Spleen (tissue), 11 donors: Measurements from ENCODE around the gene DEK. TPM values are rescaled to one million over a fixed set of nuclear protein-coding genes. Genes with fewer than 3 reads are reported as not detected.

Experiments used
- DNase-seq: peaks from one replicate; pipeline ENCODE4 v3.0.0-alpha.2; 2020
- H3K27ac ChIP-seq, 8 donors: fragments of 200-600 bp; sonication (generic) in 7 of 8; 1 replicate in 4 of 8; 2 replicates in 4 of 8; pipeline versions ENCODE4 v1.5.0 to v1.8.0; 2016 to 2021; ENCODE audit warnings: inconsistent platforms in 4 of 8, mild to moderate bottlenecking in 4 of 8, moderate library complexity in 1 of 8
- H3K27me3 ChIP-seq, 7 donors: fragments of 200-600 bp; sonication (generic) in 6 of 7; replicated peaks in 1 of 7; 1 replicate in 4 of 7; 2 replicates in 3 of 7; pipeline versions ENCODE4 v1.5.0 to v1.8.0; 2016 to 2021; ENCODE audit warnings: inconsistent platforms in 3 of 7, mild to moderate bottlenecking in 1 of 7
- H3K36me3 ChIP-seq, 6 donors: fragments of 200-600 bp; sonication (generic) in 5 of 6; 1 replicate in 4 of 6; 2 replicates in 2 of 6; pipeline versions ENCODE4 v1.5.0 to v1.8.0; 2016 to 2021; ENCODE audit warnings: inconsistent platforms in 2 of 6
- H3K4me1 ChIP-seq, 6 donors: fragments of 200-600 bp; sonication (generic) in 5 of 6; 1 replicate in 3 of 6; 2 replicates in 3 of 6; pipeline versions ENCODE4 v1.5.0 to v1.8.0; 2016 to 2021; ENCODE audit warnings: inconsistent platforms in 3 of 6
- H3K4me3 ChIP-seq, 8 donors: fragments of 200-600 bp; sonication (generic) in 7 of 8; 1 replicate in 4 of 8; 2 replicates in 4 of 8; pipeline versions ENCODE4 v1.5.0 to v1.8.0; 2016 to 2021; ENCODE audit warnings: inconsistent platforms in 4 of 8, mild to moderate bottlenecking in 4 of 8, moderate library complexity in 2 of 8
- H3K9me3 ChIP-seq, 8 donors: fragments of 200-600 bp; sonication (generic) in 7 of 8; 1 replicate in 4 of 8; 2 replicates in 4 of 8; pipeline versions ENCODE4 v1.5.0 to v1.8.0; 2016 to 2021; ENCODE audit warnings: inconsistent platforms in 4 of 8
- POLR2A ChIP-seq, 3 donors: fragments of 450-650 bp; IDR thresholded peaks; one replicate each; pipeline ENCODE4 v1.5.1; 2017; ENCODE audit warnings: antibody characterized with exemption in 3 of 3, mild to moderate bottlenecking in 1 of 3
- POLR2AphosphoS5 ChIP-seq, 3 donors: sonication (generic); formaldehyde crosslinking; IDR thresholded peaks; one replicate each; pipeline ENCODE4 v1.5.1; 2017; ENCODE audit warnings: antibody characterized with exemption in 3 of 3
- WGBS, 5 donors: extraction: QIAGEN DNeasy Blood & Tissue Kit in 3 of 5; methylation state at CpG; one replicate each; pipeline versions ENCODE4 v1.1.5 to v1.1.7; 2013 to 2018; 5-methylcytosine and 5-hydroxymethylcytosine counted together
- intact Hi-C: fragments of 100-400 bp; cut with DNase I; formaldehyde crosslinking; loops from one replicate; pipeline ENCODE4 v1.15.0; 2023; ENCODE audit warnings: low total_unique reads
- polyA plus RNA-seq, 3 donors: library from polyadenylated mRNA; stranded (reverse); fragments of 200-250 nt; gene quantifications; one replicate each; pipeline ENCODE4 v1.2.1, GENCODE V29; 2013
- total RNA-seq, 7 donors: library from RNA; depleted of rRNA in 3 of 7; stranded (reverse); fragments of >200 nt in 3 of 7; fragmentation: NEBNext Ultra II Directional in 4 of 7; extraction: Animal tissue kit (Norgen Biotek cat#: 25700) in 4 of 7; gene quantifications; one replicate each; pipeline versions ENCODE4 v1.1.0 to v1.2.1, GENCODE V29; 2016 to 2021
- TF ChIP-seq, protein P1 (sequence below), 11 experiments: fragments of 200-600 bp in 7 of 11; fragments of 450-650 bp in 4 of 11; sonication (generic) in 4 of 11; IDR thresholded peaks in 8 of 11; conservative IDR thresholded peaks in 3 of 11; 1 replicate in 7 of 11; 2 replicates in 4 of 11; pipeline versions ENCODE4 v1.4.0 to v1.8.0; 2016 to 2021; ENCODE audit warnings: antibody characterized with exemption in 11 of 11, inconsistent platforms in 4 of 11, mild to moderate bottlenecking in 1 of 11
- donor health status: healthy with polysubstance abuse.
- donor health status: DM: no; HTN: no; CAD: no; lungs with moderate emphysema.
- donor health status: DM: no; HTN: no; CAD: no.
- donor health status: Bipolar disorder and iron deficiency.
- donor health status: healthy.
- donor health status: DM: no; HTN: no; CAD: no.
- donor health status: DM: yes; HTN: yes; CAD: no.

The DEK gene
- total and polyA plus RNA-seq, 10 donors, result 27.4 to 133 (median 73.9) TPM

DNA sequence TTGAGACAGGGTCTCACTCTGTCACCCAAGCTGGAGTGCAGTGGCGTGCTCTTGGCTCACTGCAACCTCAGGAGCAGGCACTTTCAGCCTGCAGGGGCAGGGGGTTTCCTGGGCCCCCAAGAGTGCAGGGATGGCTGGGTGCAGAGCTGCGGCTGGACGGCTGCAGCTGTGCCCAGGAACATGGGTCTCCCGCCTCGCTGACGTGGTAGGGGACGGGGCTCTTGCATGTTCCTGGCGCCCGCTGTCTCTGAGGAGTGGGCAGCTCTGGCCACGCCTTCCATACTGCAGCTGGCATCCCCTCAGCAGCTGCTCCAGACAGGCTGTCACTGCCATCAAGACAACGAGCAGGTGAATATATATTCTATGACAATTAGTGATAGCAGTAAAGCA, 2.2 kb upstream of the DEK start:
- intact Hi-C loops, result no loop called here
- peaks cover 0 to 5% (median 0%) of the 10 kb centered on the region in 8 donors for H3K9me3 ChIP-seq
- peaks cover 0 to 2% (median 0%) of the 10 kb centered on the region in 6 donors for H3K36me3 ChIP-seq
- no peak overlapping the region for H3K4me3 ChIP-seq
- H3K4me1 ChIP-seq, result peaks cover 12 to 41% (median 23%) of the 10 kb centered on the region in 6 donors
- TF ChIP-seq POLR2AphosphoS5 (IDR thresholded peaks at IDR 0.05) (no peak), POLR2A (IDR thresholded peaks at IDR 0.05) (no peak)
- TF ChIP-seq, protein P1, sequence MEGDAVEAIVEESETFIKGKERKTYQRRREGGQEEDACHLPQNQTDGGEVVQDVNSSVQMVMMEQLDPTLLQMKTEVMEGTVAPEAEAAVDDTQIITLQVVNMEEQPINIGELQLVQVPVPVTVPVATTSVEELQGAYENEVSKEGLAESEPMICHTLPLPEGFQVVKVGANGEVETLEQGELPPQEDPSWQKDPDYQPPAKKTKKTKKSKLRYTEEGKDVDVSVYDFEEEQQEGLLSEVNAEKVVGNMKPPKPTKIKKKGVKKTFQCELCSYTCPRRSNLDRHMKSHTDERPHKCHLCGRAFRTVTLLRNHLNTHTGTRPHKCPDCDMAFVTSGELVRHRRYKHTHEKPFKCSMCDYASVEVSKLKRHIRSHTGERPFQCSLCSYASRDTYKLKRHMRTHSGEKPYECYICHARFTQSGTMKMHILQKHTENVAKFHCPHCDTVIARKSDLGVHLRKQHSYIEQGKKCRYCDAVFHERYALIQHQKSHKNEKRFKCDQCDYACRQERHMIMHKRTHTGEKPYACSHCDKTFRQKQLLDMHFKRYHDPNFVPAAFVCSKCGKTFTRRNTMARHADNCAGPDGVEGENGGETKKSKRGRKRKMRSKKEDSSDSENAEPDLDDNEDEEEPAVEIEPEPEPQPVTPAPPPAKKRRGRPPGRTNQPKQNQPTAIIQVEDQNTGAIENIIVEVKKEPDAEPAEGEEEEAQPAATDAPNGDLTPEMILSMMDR (IDR thresholded peaks at IDR 0.05 in 8 of 11, conservative IDR thresholded peaks at IDR 0.05 in 3 of 11), result no peak
- H3K27me3 ChIP-seq, result no peaks in the 10 kb centered on the region
- 67 to 97% (median 90%) methylated on average over 3 to 11 of the region's 11 CpGs for WGBS, 5 donors
- no peak overlapping the region for H3K27ac ChIP-seq
- DNase-seq, result peak; percentile 74

DNA sequence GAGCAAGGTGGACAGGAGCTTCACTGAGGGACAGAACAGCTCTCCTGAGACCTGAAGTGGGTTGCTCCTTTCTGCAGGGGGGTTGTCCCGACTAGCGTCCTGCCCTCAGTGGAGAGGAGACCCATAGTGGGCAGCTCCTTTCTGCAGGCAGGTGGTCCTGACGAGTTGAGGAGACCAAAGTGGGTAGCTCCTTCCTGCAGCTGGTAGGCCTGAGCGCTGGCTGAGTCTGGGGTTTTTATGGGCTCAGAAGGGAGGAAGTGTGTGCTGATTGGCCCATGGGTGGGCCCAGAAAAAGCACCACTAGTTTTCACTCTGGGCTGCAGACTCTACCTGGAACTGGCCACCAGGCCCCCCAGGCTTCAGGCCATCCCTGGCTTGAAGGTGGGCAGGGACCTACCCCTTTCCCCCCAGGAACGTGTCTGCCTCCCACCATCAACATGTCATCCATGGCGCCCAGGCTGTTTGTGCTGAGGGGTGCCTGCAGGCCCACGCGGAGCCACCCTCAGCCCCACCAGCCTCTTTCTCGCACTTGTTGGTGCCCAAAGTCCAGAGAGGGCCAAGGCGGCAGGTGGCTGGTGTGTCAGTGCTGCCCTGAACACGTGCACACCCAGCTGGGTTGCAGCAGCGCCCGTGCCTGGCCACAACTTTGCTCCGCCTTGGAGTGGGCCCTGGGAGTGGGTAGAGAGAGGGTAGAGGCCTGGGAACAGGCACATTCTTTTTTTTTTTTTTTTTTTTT, 1.6 kb upstream of the DEK start:
- TF ChIP-seq, protein P1 (IDR thresholded peaks at IDR 0.05 in 8 of 11, conservative IDR thresholded peaks at IDR 0.05 in 3 of 11), result no peak
- Histone ChIP-seq H3K27me3 (no peaks in the 10 kb centered on the region), H3K4me3 (no peak overlapping the region), H3K27ac (no peak overlapping the region), H3K4me1 (peaks cover 18 to 46% (median 29%) of the 10 kb centered on the region in 6 donors), H3K9me3 (peaks cover 0 to 5% (median 0%) of the 10 kb centered on the region in 8 donors), H3K36me3 (peaks cover 0 to 8% (median 0%) of the 10 kb centered on the region in 6 donors)
- WGBS, 5 donors, result 94 to 97% (median 97%) methylated on average over 12 to 14 of the region's 14 CpGs
- intact Hi-C loops, result no loop called here
- peak; percentile 81 for DNase-seq

DNA sequence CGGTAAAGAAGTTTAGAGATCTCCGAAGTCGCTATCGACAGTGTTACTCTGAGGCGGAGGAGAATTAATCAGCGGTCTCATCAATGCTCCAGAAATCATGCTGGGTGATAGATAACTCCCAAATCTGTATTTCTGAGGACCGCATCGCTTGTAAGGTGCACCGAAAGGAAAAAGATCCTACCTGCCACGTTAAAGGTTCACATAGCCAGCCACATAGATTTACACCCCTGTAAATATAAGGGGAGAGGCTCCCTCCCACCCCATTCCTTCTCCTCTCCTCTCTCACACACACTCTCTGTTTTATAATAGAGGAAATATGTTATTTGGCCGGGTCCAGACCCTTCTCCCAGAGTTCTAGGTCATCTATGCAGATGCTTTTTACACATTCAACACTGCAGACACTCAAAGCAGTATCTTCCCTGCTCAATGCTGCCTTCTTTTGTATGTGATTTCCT, 620 bp upstream of the DEK start:
- Histone ChIP-seq H3K27me3 (no peaks in the 10 kb centered on the region), H3K9me3 (peaks cover 0 to 5% (median 0%) of the 10 kb centered on the region in 8 donors), H3K36me3 (peaks cover 0 to 12% (median 0%) of the 10 kb centered on the region in 6 donors), H3K4me3 (peak overlapping the region; percentile 74 to 97 (median 92)), H3K4me1 (peaks cover 23 to 56% (median 39%) of the 10 kb centered on the region in 6 donors), H3K27ac (peak overlapping the region; percentile 85 to 98 (median 96))
- no peak for DNase-seq
- 2 to 4% (median 3%) methylated on average over 11 of the region's 11 CpGs for WGBS, 5 donors
- TF ChIP-seq POLR2AphosphoS5 (IDR thresholded peaks at IDR 0.05) (no peak), POLR2A (IDR thresholded peaks at IDR 0.05) (no peak)
- TF ChIP-seq, protein P1 (IDR thresholded peaks at IDR 0.05 in 8 of 11, conservative IDR thresholded peaks at IDR 0.05 in 3 of 11), result peak in 2 of 11 experiments; percentile 2 to 3
- intact Hi-C loops, result loop anchor here (5.0 kb wide), 1 partner anchor 103 kb away; no protein-coding TSS in a partner anchor
